Gastroesophageal sphincter (tissue), 3 donors: ENCODE data around the gene PANX2.

Source experiments
- EP300 ChIP-seq: sonication (generic); formaldehyde crosslinking; IDR thresholded peaks from one replicate; pipeline ENCODE4 v1.6.1; 2017; ENCODE audit warnings: antibody characterized with exemption, mild to moderate bottlenecking
- POLR2A ChIP-seq, 2 donors: fragments of 450-650 bp; IDR thresholded peaks; one replicate each; pipeline ENCODE4 v1.6.1; 2017; ENCODE audit warnings: antibody characterized with exemption in 2 of 2, mild to moderate bottlenecking in 2 of 2, moderate library complexity in 1 of 2
- POLR2AphosphoS5 ChIP-seq: sonication (generic); formaldehyde crosslinking; IDR thresholded peaks from one replicate; pipeline ENCODE4 v1.6.1; 2017; ENCODE audit warnings: antibody characterized with exemption
- TF ChIP-seq, protein P1 (sequence below), 4 experiments: fragments of 200-600 bp in 2 of 4; fragments of 450-650 bp in 2 of 4; sonication (generic) in 1 of 4; IDR thresholded peaks; one replicate each; pipeline ENCODE4 v1.5.1; 2017 to 2019; ENCODE audit warnings: antibody characterized with exemption in 4 of 4, mild to moderate bottlenecking in 2 of 4, moderate library complexity in 2 of 4

DNA sequence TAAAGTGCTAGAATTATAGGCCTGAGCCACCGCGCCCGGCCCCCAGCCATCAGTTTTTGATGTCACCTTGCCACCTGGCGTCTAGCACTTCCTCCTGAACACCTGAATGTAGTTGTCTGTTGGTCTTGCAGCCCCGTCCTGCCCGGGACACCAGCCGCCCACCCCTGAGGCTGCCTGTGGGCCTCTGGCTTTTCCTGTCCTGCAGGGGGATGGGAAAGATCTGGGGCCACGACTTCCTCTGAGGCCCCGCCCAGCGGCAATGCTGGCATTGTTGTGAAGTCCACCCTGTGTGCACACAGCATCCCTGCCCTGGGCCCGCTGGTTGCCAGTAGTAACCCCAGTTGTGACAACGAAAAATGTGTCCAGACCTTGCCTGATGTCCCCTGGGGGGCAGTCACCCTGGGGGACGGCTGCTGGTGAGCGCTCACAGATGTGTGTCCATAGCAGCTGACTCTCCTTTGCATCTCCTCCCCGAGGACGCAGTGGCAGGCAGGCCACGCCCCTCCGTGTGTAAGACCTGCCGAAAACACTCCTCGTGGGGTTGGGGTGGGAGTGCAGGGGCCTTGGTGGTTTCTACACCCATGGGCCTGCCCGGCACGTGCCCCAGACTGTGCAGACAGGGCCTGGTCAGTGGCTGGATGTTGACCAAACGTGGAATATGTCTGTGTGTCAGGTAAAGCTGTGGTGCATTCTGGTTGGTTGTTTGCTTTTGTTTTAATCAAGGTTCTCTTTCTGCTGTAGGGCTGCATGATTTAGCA is 37.0 kb downstream of the PANX2 start:
- TF ChIP-seq, protein P1, sequence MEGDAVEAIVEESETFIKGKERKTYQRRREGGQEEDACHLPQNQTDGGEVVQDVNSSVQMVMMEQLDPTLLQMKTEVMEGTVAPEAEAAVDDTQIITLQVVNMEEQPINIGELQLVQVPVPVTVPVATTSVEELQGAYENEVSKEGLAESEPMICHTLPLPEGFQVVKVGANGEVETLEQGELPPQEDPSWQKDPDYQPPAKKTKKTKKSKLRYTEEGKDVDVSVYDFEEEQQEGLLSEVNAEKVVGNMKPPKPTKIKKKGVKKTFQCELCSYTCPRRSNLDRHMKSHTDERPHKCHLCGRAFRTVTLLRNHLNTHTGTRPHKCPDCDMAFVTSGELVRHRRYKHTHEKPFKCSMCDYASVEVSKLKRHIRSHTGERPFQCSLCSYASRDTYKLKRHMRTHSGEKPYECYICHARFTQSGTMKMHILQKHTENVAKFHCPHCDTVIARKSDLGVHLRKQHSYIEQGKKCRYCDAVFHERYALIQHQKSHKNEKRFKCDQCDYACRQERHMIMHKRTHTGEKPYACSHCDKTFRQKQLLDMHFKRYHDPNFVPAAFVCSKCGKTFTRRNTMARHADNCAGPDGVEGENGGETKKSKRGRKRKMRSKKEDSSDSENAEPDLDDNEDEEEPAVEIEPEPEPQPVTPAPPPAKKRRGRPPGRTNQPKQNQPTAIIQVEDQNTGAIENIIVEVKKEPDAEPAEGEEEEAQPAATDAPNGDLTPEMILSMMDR (IDR thresholded peaks at IDR 0.05): no peak
- TF ChIP-seq POLR2A (IDR thresholded peaks at IDR 0.05) (no peak), POLR2AphosphoS5 (no peak), EP300 (no peak)
